ENCODE measurements around the gene ZNF75A. TPM values are rescaled to one million over a fixed set of nuclear protein-coding genes. Genes with fewer than 3 reads are reported as not detected.

The ZNF75A gene
- polyA plus RNA-seq, 3 donors: 2.3 to 10.2 (median 2.8) TPM

GRCh38 chr16:3256146-3256865, 49.0 kb upstream of the ZNF75A start, which contains the start of gene MEFV:
MEFV (minus strand) TSS chr16:3256633; CDS start chr16:3256587, 46 bp downstream.
- H3K36me3 ChIP-seq (replicated peaks in 1 of 2; ENCODE audit: control insufficient read depth in 1 of 2, insufficient read depth in 2 of 2, low read length in 2 of 2): peaks cover 32 to 38% of the 10 kb centered on the region in 2 donors
- H3K4me3 ChIP-seq (replicated peaks in 1 of 3; ENCODE audit: low read depth in 2 of 3, low read length in 3 of 3): peak within 1 kb of the TSS; percentile 85 to 98 (median 92)
- peaks cover 65% of the 10 kb centered on the region for H3K79me2 ChIP-seq (ENCODE audit: insufficient read depth, low read length)
- peak within 1 kb of the TSS; percentile 5 for H2AFZ ChIP-seq (ENCODE audit: insufficient read depth, low read depth, low read length, poor library complexity, severe bottlenecking)
- Mint-ChIP-seq H3K27ac (peak within 1 kb of the TSS; percentile 93 to 99 (median 98)), H3K4me3 (peak within 1 kb of the TSS; percentile 97 to 99), H3K4me1 (peaks cover 95% of the 10 kb centered on the region), H3K27me3 (ENCODE audit: low read depth in 3 of 3) (peaks cover 0 to 2% (median 0%) of the 10 kb centered on the region in 3 donors), H3K9me3 (no peaks in the 10 kb centered on the region), H3K36me3 (peaks cover 27 to 40% of the 10 kb centered on the region in 2 donors)
- TF ChIP-seq, protein P1, sequence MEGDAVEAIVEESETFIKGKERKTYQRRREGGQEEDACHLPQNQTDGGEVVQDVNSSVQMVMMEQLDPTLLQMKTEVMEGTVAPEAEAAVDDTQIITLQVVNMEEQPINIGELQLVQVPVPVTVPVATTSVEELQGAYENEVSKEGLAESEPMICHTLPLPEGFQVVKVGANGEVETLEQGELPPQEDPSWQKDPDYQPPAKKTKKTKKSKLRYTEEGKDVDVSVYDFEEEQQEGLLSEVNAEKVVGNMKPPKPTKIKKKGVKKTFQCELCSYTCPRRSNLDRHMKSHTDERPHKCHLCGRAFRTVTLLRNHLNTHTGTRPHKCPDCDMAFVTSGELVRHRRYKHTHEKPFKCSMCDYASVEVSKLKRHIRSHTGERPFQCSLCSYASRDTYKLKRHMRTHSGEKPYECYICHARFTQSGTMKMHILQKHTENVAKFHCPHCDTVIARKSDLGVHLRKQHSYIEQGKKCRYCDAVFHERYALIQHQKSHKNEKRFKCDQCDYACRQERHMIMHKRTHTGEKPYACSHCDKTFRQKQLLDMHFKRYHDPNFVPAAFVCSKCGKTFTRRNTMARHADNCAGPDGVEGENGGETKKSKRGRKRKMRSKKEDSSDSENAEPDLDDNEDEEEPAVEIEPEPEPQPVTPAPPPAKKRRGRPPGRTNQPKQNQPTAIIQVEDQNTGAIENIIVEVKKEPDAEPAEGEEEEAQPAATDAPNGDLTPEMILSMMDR (IDR thresholded peaks at IDR 0.05): no peak
- H3K9ac ChIP-seq (ENCODE audit: insufficient read depth, low read length, poor library complexity, severe bottlenecking): peak within 1 kb of the TSS; percentile 80
- 54% methylated on average over 12 of the region's 14 CpGs for WGBS (ENCODE audit: insufficient coverage)
- H3K4me2 ChIP-seq (replicated peaks; ENCODE audit: extremely low read depth, low read length, poor library complexity, severe bottlenecking): peak within 1 kb of the TSS; percentile 88
- H3K4me1 ChIP-seq (ENCODE audit: control insufficient read depth in 1 of 2, insufficient read depth in 2 of 2, low read length in 2 of 2): peaks cover 87 to 96% of the 10 kb centered on the region in 2 donors
- H4K20me1 ChIP-seq (ENCODE audit: insufficient read depth, low read length): peaks cover 52% of the 10 kb centered on the region
- peak; percentile 76 to 93 (median 92) for DNase-seq
- peak within 1 kb of the TSS; percentile 90 to 98 for H3K27ac ChIP-seq (ENCODE audit: low read depth in 1 of 2, low read length in 2 of 2)
- no peaks in the 10 kb centered on the region for H3K9me3 ChIP-seq (replicated peaks in 1 of 2; ENCODE audit: control insufficient read depth in 1 of 2, insufficient read depth in 1 of 2, low read length in 2 of 2)
- intact Hi-C loops (cut with micrococcal nuclease): loop anchor here in 1 of 2 donors (2.0 kb wide), 1 partner anchor 26 kb away; the partner anchor contains the start of gene ZNF263
- H3K27me3 ChIP-seq (ENCODE audit: control insufficient read depth in 2 of 2, insufficient read depth in 2 of 2, low read length in 2 of 2): no peaks in the 10 kb centered on the region

GRCh38 chr16:3256866-3257465, 48.3 kb upstream of the ZNF75A start:
- Mint-ChIP-seq H3K9me3 (peaks cover 0 to 2% (median 0%) of the 10 kb centered on the region in 7 donors), H3K27me3 (ENCODE audit: low read depth in 3 of 3) (peaks cover 0 to 2% (median 0%) of the 10 kb centered on the region in 3 donors), H3K36me3 (peaks cover 22 to 34% of the 10 kb centered on the region in 2 donors), H3K27ac (peak overlapping the region; percentile 93 to 99 (median 98)), H3K4me1 (peaks cover 95% of the 10 kb centered on the region), H3K4me3 (peak overlapping the region; percentile 97 to 99)
- Histone ChIP-seq H2AFZ (ENCODE audit: insufficient read depth, low read depth, low read length, poor library complexity, severe bottlenecking) (no peak overlapping the region), H3K27me3 (ENCODE audit: control insufficient read depth in 2 of 2, insufficient read depth in 2 of 2, low read length in 2 of 2) (no peaks in the 10 kb centered on the region), H3K4me2 (replicated peaks; ENCODE audit: extremely low read depth, low read length, poor library complexity, severe bottlenecking) (peak overlapping the region; percentile 88), H3K9me3 (replicated peaks in 1 of 2; ENCODE audit: control insufficient read depth in 1 of 2, insufficient read depth in 1 of 2, low read length in 2 of 2) (no peaks in the 10 kb centered on the region), H3K4me1 (ENCODE audit: control insufficient read depth in 1 of 2, insufficient read depth in 2 of 2, low read length in 2 of 2) (peaks cover 86 to 96% of the 10 kb centered on the region in 2 donors), H3K36me3 (replicated peaks in 1 of 2; ENCODE audit: control insufficient read depth in 1 of 2, insufficient read depth in 2 of 2, low read length in 2 of 2) (peaks cover 26 to 31% of the 10 kb centered on the region in 2 donors), H3K27ac (ENCODE audit: low read depth in 1 of 2, low read length in 2 of 2) (peak overlapping the region; percentile 90 to 98), H3K4me3 (replicated peaks in 1 of 3; ENCODE audit: low read depth in 2 of 3, low read length in 3 of 3) (peak overlapping the region; percentile 85 to 98 (median 92)), H4K20me1 (ENCODE audit: insufficient read depth, low read length) (peaks cover 45% of the 10 kb centered on the region), H3K79me2 (ENCODE audit: insufficient read depth, low read length) (peaks cover 58% of the 10 kb centered on the region), H3K9ac (ENCODE audit: insufficient read depth, low read length, poor library complexity, severe bottlenecking) (peak overlapping the region; percentile 80)
- TF ChIP-seq, protein P1 (IDR thresholded peaks at IDR 0.05): no peak
- DNase-seq: peak in 2 of 3 donors; percentile 52 to 68
- 58% methylated on average over 3 of the region's 9 CpGs for WGBS (ENCODE audit: insufficient coverage)
- intact Hi-C loops (cut with micrococcal nuclease): loop anchor here in 1 of 2 donors (2.0 kb wide), 1 partner anchor 26 kb away; the partner anchor contains the start of gene ZNF263

All from CD14-positive monocyte (primary cell).